ENCODE data around the gene CCDC196.

The CCDC196 gene, protein sequence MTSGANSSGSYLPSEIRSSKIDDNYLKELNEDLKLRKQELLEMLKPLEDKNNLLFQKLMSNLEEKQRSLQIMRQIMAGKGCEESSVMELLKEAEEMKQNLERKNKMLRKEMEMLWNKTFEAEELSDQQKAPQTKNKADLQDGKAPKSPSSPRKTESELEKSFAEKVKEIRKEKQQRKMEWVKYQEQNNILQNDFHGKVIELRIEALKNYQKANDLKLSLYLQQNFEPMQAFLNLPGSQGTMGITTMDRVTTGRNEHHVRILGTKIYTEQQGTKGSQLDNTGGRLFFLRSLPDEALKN

DNA sequence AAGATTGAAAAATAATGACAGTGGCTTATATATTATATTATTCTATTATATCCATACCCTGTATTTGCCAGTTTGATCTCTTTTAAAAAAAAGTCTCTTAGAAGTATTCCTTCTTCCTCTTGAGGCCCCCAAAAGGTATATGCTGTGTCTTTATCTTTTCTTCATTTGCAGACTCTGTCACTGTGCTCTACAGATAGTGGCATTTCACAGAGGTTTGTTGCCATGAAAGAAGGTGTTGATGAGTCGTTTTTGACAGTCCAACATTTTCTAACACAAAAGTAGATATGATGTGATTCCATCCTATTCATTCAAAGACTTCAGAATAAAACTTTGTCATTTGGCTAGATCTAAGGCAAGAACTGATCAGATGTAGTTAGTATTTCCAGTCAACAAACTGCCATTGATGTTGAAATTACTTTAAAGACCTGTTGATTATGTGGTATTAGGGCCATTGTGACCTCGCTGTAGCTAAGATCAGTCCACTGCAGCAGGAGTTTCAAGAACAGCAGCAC is at the start of gene CCDC196:
Gene CCDC196 (plus strand): TSS at position 462 of the 512 bp plus-strand sequence. CDS start 132 bp downstream, outside the sequence.
- no peak for DNase-seq (ENCODE audit: low read depth in 4 of 4, low spot score in 1 of 4)

DNA sequence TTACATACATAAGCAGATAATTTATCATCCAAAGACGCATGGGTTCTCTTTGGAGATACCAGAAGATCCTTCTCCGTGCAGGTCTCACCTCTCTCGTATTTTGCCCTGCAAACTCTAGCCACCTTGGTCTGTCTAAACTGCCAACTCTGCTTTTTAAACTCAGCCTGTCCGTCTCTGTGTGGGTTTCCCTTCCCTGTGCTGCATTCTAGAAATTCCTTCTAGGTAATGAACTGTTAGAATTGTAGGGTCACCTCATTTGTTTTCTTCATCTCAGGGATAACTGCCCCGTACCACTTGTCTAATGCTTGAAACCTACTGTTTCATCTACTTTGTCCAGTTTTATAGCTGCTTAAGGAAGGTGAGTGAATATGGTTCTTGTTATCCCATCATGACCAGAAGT is 45.4 kb upstream of the CCDC196 start:
- DNase-seq (ENCODE audit: low read depth in 4 of 4, low spot score in 1 of 4), result no peak

DNA sequence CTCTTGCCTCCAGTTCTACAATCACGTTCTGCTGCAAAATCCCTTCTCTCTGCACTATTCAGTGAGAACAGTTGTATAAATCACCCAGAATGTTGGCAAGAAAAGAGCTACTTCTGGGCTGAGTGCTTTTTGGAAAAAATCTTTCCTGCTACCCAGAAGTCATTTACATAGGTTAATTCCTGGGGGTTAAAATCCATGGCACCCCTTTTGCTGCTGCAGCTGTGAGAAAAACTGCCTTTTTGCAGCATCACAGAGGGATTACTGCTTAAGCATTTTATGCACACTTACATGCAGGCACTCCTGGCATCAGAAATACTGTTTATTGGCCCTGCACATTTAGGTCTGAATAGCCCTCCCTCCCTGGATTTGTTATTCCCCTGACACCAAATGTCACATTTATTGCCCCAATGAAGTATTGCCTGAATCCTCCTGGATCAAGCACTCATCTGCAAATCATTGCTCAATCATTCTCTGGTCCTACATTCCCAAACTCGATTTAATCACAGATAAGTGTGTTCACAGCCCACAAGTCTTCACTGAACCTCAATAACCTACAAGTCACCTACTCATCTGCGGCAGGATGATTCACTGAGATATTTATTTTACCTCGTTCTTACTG is 43.1 kb upstream of the CCDC196 start:
- no peak for DNase-seq (ENCODE audit: low read depth in 4 of 4, low spot score in 1 of 4)

DNA sequence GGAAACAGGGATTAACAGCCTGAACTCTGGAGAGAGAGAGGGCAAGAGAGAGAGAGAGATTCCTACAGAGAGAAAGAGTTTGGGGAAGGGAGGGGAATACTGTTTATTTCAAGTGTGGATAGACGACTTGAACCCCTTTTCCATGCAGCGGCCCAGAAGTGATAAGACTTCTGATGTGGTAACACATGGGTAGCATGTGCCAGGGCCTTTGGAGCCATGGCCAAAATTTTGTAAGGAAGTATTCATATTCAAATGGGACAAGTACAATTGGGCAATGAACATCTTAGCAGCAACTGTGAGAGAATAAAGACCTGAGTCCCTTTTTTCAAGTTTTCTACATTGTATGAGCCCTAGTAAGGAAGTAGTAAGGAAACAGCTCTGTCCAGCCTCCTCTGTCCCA is 42.4 kb upstream of the CCDC196 start:
- no peak for DNase-seq (ENCODE audit: low read depth in 4 of 4, low spot score in 1 of 4)

DNA sequence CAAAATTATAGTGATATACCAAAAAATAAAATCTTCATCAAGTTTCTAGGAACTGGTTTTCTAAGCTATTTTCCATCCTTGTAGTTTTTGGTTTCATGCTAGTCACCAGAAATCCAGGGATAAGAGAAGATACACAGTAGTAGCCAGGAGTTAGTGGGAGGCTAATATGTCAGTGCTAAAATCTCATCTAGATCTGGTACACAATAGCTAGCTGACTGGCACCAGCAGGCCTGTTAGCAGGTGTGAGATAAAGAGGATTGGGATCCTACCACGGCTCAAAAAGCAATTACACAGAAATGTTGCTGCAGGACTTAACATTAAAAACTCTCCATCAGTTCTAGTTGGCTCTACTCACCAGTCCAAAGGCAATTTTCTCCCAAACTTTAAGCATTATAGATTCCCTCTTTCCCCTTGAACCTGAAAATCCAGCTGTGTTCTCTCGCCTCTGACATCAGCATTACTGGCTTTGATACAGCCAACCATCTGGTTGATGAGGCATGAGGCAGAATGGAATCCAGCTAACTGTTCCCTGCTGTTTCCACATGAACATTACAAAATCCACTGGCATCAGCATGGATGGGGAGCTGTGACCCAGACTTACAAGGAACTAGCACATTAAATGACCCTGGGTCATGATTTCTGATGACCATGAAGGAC is 41.8 kb upstream of the CCDC196 start:
- DNase-seq (ENCODE audit: low read depth in 4 of 4, low spot score in 1 of 4), result no peak

DNA sequence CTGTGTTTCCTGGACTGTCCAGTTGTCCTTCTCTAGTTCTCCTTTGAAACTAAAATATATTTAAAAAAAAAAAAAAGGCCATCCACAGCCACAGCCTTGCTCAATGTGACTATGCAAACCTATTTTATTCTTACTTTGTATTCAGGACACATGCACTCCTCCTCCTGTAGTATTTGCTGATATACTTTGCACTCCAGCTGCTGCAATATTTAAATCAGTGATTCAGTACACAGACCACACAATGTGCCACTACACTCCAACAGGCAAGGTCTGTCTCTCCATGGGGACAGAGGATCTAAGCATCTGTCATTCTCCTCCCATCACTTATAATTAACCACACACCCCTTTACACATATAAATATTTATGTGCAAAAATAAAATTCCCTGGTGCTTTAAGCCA is 40.2 kb upstream of the CCDC196 start:
- no peak for DNase-seq (ENCODE audit: low read depth in 4 of 4, low spot score in 1 of 4)

DNA sequence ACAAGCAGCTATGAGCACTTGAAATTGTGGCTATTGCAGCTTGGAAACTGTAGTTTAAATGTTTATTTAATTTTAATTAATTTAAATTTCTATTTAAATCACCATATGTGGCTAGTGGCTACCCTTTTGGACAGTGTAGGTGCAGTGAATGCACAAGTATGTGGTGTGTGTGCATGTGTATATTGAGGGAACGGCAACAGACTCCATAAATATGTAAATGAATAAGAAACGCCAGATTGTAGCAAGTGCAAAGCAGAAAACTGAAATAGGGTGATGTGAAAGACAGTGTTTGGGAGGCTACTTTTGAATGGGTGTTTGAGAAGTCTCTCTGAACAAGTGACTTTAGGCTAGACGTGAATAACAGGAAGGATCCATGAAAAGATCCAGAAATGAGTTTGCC is 32.7 kb upstream of the CCDC196 start:
- DNase-seq (ENCODE audit: low read depth in 4 of 4, low spot score in 1 of 4), result no peak

DNA sequence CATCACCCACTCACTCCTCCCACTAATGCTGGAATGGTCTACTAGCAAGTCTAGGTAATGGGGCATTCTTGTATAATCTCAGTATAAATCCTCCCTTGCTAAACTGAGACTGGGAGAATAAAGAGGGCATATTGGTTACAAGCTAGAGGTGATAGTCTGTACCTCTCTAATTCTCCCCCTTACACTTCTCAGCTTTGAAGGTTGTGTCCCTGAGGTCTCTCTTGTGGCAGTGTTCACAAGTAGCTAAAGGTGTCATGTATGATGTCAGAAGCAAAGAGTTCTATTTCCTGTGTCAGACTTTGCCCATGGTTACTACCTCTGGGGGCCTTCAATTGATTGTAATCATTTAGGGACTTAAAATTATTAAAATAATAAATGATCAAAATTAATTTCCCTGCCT is 26.6 kb upstream of the CCDC196 start:
- no peak for DNase-seq (ENCODE audit: low read depth in 4 of 4, low spot score in 1 of 4)

DNA sequence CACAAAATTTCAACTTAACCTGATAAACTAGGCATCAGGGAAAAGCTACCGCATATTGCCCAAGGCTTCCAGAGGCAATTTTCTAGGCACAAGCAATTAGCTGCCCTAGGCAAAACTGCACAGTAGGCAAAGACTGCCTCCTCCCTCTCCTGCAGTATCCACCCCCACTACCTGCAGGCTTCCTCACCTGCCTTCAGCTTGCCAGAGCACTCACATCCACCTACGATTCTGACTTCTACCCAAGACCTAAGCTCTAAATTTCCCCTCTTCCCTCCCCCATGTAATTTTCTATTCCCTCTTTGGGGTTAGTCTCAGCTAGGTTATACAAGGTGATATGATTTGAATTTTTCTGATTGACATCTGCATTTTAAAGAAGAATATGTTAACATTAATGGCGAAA is 21.9 kb upstream of the CCDC196 start:
- no peak for DNase-seq (ENCODE audit: low read depth in 4 of 4, low spot score in 1 of 4)

DNA sequence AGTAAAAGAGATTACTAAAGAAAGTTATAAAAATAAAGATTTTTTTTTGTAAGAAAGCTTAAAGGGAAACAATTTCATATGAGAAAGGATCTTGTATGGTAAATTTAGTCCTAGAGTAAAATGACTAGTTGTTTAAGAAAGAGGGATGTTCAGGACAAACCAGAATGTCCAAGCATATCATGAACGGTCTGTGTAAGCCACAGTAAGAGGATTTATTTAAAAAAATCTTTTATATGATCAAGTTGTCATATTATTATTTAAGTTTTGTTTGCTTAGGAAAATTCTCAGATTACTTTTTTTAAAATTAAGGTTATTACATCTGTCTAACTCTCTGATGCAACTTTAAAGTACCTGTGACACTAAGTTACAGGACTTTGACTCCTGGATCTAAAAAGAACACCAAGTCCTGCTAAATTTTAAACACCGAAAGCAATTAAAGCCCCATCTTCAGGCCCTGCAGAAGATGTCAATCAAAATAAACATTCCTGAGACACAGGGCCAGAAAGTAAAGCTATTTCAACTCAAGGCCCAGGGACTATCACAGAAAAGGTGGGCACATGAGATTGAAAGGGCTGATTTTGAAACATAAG is 17.3 kb upstream of the CCDC196 start:
- no peak for DNase-seq (ENCODE audit: low read depth in 4 of 4, low spot score in 1 of 4)

DNA sequence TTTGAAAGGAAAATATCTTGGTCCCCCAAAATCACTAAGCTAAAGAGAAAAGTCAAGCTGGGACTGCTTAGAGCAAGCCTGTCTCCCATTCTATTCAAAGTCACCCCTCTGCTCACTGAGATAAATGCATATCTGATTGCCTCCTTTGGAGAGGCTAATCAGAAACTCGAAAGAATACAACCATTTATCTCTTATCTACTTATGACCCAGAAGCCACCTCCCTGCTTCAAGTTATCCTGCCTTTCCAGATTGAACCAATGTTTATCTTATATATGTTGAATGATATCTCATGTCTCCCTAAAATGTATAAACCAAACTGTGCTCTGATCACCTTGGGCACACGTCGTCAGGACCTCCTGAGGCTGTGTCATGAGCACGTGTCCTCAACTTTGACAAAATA is 14.6 kb upstream of the CCDC196 start:
- DNase-seq (ENCODE audit: low read depth in 4 of 4, low spot score in 1 of 4), result no peak

DNA sequence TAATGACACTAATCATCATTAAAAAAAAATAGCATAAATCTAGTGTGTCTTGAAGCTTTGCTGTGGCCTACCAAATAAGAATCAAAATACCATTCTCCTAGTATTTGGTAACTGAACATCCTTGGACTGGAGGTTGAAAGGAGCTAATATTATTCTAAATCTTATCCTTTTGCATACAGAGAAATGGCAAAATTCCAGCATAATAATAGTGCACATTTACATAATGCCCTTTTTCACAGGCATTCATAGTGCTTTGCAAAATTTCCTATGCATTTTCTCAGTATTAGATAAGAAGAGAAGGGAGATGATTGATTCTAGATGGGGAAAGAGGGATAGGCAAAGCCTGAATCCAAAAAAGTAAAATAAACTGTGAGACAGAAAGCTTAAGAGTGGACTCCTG is 13.9 kb upstream of the CCDC196 start:
- DNase-seq (ENCODE audit: low read depth in 4 of 4, low spot score in 1 of 4), result no peak

DNA sequence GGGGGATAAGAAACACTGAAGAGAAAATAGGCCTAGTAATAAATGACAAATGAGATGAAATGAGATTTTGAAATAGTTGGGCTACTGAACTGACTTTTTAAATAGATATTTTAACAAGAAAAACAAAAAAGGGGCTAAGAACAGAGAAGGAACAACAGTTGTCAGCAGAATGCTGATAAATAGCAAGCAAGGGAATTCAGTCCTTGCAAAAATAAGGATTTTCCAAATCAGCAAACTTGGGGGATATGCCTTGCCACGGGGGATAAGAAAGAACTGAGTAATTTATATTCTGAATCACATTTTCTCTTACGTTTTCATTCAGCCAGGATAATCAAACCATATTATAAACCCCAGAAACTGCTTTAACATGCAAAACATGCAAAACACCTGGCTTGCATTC is 12.9 kb upstream of the CCDC196 start:
- DNase-seq (ENCODE audit: low read depth in 4 of 4, low spot score in 1 of 4), result no peak

DNA sequence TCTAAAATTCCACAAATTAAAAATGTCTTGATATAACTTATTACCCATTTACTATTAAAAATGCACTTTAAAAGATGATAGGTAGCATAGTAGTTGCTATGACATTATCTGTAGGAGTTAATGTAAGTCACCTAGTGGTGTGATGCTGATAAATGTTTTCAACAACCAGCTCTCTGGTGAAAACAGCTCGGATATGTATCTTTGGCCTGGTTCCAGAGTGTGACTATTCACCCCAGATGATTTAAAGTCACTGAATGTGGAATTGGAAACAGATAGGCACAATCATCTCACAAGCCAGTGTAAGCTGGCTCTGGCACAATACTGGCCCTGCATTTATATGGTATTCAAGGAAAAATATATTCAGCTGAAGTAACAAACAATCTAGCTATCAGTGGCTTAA is 9.2 kb upstream of the CCDC196 start:
- DNase-seq (ENCODE audit: low read depth in 4 of 4, low spot score in 1 of 4), result no peak

DNA sequence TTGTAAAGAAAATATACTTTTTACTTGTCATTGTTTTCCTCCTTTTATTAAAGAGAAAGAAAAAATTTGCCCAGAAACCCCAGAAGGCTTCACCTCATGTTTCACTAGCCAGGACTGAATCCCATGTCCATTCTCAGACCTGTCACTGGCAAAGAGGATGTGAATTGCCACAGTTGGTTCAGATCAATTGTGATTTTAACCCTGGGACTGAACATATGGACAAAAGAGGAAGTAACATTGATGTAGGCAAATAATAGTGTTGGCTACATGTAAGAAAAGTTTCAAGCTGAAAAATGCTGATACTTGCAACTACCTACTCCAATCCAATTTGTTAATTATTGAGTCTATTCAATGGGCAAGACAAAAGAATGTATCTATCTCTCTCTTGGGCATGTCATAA is 8.6 kb upstream of the CCDC196 start:
- DNase-seq (ENCODE audit: low read depth in 4 of 4, low spot score in 1 of 4), result no peak

DNA sequence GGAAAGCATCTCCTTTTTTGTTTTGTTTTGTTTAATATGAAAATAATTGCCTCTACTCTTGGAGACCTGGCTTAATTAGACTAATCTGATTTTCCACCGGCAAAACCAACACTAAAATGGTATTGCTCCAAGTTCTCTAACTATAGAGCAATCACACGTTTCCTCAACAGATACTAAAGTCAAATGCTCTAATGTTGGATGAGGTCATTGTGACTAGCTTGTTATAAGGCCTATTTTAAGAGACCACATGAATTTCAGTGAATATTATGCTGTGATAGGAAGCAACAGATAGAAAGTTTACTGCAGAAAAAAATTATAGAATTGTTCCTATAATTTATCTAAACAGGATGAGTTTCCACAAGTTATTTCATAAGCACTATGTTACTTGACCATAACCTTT is 3.3 kb upstream of the CCDC196 start:
- DNase-seq (ENCODE audit: low read depth in 4 of 4, low spot score in 1 of 4), result no peak

DNA sequence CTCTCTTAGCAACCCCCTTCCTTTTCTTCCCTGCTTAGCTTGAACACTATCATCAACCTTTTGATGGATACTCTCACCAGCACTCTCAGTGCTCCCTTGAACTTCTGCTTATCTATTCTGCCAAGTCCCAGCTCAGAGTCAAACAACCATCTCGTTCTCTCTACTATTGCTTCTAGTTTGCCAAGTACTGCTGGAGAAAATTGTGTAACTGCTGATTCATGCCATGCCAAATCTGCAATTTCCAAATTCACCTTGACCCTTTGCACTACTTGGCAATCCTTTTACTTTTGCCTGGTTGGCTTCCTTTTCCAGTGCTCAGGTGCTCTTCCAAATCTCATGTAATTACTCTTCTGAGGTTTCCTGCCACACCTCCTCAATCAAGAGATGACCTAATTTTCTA is 2.8 kb upstream of the CCDC196 start:
- no peak for DNase-seq (ENCODE audit: low read depth in 4 of 4, low spot score in 1 of 4)

DNA sequence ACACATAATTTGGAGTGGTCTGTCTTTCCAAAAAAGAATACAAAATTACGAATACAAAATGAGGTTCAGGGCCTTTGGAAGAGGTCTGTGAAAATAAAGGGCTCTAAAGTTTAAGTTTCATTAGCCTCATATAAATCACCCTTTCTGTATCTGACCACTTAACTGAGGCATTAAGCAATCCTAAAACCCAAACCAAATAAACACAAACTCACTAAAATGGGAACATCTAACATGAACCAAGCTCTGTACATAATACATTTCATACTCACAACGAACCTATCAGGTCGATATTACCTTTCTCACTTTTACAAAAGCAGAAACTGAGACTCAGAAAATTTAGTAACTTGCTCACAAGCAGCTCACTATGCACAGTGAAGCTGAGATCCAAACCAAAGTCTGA is 1.1 kb upstream of the CCDC196 start:
- DNase-seq (ENCODE audit: low read depth in 4 of 4, low spot score in 1 of 4), result no peak

DNA sequence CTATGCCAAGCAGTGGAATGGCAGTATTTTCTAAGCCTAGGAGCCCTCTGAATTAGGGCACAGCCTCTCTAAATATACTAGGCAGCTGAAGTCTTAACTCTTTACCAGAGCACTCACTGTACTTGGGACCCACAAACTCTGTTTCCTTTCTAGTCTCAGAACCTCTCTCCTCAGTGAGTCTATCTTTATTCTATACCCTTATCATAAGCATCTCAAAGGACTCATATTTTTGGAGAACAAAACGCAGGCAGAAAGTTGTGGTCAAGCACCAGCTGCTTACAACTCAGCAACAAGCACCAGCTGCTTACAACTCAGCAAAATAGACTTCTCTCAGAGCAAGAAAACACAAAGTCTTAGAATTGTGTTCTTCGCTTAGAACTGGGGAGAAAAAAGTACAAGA is 993 bp downstream of the CCDC196 start:
- no peak for DNase-seq (ENCODE audit: low read depth in 4 of 4, low spot score in 1 of 4)

DNA sequence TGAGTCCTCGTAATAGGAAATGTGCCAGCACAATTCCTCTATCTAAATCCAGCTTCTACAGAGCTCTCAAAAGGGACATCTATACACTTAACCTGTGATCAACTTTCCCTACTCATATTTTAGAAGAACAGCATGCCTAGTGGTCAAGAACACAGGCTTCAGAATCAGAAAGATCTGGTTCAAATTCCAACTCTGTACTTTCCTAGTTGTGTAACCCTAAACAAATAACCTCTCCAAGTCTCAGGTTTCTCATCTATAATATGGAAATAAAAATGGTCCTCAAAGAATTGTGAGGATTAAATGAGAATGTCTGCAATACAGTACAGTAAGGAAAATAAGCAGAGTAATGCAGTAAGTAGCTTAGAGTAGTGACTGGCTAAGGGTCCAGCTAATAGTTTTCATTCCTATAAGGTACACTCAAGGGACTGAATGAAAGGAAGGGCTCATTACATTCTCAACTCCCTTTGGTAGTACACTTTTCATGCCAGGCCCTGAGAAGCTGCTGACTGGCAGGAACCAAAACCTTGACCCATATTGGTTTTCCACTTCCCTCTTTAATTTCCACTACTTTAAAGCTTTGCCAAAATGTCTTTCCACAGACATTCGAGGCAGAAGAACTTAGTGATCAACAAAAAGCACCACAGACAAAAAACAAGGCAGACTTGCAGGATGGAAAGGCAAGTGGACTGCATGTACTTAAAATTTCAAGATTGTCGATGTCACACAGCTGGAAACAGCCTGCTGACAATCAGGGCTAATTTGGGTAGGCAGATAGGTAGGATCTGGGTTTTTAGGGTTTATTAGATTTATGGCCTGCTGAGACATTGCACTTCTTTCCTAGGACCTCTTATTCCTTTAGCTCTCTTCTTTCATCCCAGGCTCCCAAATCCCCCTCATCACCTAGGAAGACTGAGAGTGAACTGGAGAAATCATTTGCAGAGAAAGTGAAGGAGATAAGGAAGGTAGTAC is 4.3 kb downstream of the CCDC196 start:
- no peak for DNase-seq (ENCODE audit: low read depth in 4 of 4, low spot score in 1 of 4)

DNA sequence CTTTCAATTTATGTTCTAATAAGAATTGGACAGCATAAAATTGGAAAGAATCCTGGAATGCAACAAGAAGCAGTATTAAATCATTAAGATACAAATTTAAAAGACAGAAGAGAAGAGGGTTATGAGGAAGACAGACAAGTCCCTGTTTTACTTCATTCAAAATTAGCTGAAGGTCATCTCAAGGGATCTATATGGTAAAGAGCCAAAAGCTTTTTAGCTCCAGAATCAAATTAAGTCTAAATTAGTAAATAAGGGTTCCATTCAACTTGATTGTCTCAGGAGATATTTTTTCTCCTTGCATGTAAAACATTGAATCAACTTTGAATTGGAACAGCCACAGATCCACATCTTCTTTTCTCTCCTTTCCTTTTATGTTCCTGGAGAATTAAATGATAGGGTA is 7.6 kb downstream of the CCDC196 start:
- no peak for DNase-seq (ENCODE audit: low read depth in 4 of 4, low spot score in 1 of 4)
